Activated CD4-positive, CD25-positive, alpha-beta regulatory T cell (primary cell): ENCODE data around the gene CUTA.

Experiments used
- DNase-seq, 4 experiments: peaks; one replicate each; lab custom pipeline; 2025; lab: John Stamatoyannopoulos, UW

CUTA gene

GRCh38 chr6:33423777-33424176 lies 5.9 kb upstream of the CUTA start:
- no peak for DNase-seq

- no peak for DNase-seq
Measured at GRCh38 chr6:33421344-33421643, 3.4 kb upstream of the CUTA start.

GRCh38 chr6:33420491-33421343 lies 2.8 kb upstream of the CUTA start:
- DNase-seq = no peak

GRCh38 chr6:33419580-33420490 lies 1.9 kb upstream of the CUTA start, which contains the start of gene SYNGAP1:
TSS of gene SYNGAP1 (plus strand) at chr6:33420065. CDS start at chr6:33420265, 200 bp downstream.
- peak in 1 of 4 experiments; percentile 10 for DNase-seq

DNA sequence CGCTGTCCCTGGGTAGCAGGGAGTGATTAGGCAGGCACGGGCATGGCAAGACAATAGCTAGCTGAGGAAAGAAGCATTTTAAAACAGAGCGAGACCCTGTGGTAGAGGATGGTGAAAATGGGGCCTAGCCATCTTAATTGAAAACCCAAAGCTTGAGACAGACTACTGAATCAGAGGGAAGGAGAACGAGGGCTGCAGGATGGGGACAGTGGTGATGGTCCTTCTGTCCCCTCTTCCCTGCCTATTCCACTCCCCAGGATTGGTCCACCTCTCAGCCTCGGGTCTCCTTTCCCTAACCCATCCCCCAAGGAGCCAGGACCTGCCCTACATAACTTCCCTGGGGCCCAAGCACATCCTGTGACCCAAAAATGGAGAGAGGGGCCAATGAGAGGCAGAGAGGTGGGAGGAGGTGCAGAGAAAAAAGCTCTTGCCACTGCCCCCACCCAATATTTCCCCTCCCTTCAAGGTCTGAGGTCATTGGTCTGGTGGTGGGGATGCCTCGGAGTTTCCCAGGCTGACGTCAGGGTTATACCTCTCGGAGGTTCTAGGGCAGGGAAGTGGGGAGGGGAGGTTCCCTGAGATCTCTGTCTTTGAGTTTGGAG lies 884 bp upstream of the CUTA start:
- DNase-seq = no peak

GRCh38 chr6:33417128-33417902 lies 592 bp downstream of the CUTA start:
- no peak for DNase-seq

- DNase-seq = no peak
Measured at GRCh38 chr6:33416386-33417127, 1.4 kb downstream of the CUTA start.

DNA sequence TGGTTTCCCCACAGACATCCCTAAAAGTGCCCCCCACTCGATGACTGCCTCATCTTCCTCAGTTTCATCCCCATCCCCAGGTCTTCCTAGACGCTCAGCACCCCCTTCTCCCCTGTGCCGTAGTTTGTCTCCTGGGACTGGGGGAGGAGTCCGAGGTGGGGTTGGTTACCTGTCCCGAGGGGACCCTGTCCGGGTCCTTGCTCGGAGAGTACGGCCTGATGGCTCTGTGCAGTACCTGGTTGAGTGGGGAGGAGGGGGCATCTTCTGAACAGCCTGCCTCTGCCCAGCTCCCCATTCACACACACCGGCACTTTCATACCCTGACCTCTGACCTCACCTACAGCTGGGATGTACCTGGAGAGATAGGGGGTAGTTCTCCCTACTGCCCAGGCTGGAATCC lies 2.1 kb downstream of the CUTA start:
- no peak for DNase-seq

DNA sequence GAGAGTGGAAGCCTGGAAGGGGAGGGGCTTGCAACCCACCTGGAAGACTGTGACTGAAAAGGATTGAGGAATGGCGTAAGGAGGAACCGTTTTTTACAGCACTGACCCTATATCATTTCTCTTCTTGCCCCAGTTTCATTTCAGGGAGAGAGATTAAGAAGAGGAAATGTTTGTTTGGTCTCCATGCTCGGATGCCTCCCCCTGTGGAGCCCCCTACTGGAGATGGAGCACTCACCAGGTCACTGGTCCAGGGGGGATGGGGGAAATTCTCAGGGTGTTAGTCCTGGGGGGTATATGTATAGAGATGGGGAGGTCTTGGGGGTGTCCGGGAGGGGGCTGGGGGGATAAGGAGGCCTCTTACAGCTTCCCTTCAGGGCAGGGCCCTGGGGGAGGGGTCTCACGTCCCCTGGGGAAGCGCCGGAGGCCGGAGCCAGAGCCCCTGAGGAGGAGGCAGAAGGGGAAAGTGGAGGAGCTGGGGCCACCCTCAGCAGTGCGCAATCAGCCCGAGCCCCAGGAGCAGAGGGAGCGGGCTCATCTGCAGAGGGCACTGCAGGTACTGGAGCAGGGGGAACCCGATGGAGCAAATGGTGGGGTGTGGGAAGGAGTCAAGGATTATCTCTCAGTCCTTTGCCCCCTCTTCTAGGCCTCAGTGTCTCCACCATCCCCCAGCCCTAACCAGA lies 3.2 kb downstream of the CUTA start:
- DNase-seq = no peak

- no peak for DNase-seq
Measured at GRCh38 chr6:33413241-33414120, 4.4 kb downstream of the CUTA start.

DNA sequence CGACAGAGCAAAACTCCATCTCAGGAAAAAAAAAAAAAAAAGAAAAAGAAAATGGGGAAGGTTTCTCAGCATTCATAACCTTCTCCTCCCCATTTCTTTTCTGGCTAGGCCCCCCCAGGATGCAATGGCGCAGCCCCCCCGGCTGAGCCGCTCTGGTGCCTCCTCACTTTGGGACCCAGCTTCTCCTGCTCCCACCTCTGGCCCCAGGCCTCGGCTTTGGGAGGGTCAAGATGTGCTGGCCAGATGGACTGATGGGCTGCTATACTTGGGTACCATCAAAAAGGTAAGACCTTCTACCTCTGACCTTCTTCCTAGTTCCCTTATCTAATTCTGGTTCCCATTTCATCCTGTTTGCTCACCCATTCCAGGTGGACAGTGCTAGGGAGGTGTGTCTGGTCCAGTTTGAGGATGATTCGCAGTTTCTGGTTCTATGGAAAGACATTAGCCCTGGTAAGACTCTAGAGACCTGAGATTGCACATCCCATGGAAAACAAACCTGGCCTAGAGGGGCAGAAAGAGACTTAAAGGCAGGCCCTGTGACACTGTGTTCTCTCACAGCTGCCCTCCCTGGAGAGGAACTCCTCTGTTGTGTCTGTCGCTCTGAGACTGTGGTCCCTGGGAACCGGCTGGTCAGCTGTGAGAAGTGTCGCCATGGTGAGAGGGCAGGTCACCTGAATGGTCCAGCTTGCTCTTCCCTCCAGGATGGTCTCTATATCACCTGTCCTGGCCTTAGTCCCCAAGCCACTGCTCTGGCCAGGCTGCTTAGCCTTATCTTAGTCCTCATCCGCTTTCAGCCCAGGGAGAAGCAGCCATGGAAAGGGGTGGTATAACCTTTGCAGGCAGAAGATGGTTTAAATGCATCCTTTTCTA lies 5.5 kb downstream of the CUTA start:
- DNase-seq = no peak

DNA sequence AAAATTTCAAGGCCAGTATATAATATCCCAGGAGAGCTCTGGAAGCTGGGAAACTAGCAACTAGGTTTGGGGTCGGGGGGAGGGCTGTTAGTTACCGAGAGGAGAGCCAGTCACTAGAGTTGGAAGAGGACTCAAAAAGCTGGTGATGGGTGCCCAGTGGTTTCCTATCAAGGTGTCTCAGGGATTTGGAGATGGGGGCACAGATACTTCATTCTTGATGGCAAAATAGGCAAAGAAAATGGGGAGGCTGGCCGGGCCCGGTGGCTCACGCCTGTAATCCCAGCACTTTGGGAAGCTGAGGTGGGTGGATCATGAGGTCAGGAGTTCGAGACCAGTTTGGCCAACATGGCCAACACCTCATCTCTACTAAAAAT lies 6.3 kb downstream of the CUTA start:
- DNase-seq = no peak

GRCh38 chr6:33410711-33411631 lies 6.9 kb downstream of the CUTA start, which contains the start of gene PHF1:
TSS of gene PHF1 (plus strand) at chr6:33411014. CDS start at chr6:33412264, 1,250 bp downstream.
- DNase-seq = peak in 3 of 4 experiments; percentile 71 to 87 (median 82)

GRCh38 chr6:33410050-33410710 lies 7.7 kb downstream of the CUTA start:
- DNase-seq = peak; percentile 99

GRCh38 chr6:33407132-33407718 lies 10.7 kb downstream of the CUTA start:
- no peak for DNase-seq

DNA sequence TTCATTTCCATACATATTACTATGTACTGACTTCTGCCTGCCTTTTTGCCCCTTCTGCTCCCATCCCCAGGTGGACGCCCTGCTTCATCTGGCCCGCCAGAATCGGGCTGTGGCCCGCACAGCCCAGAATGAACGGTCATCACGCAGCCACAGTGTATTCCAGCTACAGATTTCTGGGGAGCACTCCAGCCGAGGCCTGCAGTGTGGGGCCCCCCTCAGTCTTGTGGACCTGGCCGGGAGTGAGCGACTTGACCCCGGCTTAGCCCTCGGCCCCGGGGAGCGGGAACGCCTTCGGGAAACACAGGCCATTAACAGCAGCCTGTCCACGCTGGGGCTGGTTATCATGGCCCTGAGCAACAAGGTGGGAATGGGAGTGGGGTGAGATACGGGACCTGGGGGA lies 11.8 kb downstream of the CUTA start:
- no peak for DNase-seq
